Measurements from ENCODE around the gene PIP4K2C.

DNA sequence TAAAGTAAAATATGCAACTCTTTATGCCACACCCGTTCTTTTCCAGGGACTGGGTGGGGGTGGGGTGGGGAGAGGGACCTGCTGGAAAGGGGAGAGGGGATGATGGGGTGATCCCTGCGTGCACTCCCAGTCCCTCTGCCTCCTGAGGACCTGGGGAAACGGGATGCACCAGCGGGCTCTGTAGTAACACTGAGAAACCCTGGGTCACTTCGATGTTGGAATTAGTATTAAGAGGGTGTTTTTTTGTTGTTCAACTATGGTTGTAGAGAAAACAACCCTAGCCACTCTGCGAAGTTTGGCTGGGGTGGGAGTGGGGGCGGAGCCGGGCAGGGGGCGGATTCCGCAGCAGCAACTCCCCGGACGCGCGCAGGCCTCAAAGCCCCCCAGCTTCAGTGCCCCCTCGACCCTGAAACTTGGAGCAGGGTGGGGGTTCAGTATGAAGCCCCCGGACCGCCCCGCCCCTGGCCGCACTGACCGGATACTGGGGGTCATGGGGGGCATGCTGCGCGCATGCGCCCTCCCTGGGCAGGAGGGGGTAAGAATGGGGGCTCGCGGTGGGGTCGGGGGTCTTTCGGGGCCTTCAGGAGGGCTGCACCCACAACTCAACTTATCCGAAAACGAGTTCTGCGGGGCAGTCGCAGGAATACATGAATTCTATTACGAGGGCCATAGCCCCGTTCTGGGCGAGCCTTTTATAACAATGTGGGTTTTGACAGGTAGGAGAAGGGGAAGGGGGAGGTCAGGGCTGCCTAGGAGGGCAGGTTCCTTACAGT, 19.0 kb downstream of the PIP4K2C start:
- TF ChIP-seq, protein P1, sequence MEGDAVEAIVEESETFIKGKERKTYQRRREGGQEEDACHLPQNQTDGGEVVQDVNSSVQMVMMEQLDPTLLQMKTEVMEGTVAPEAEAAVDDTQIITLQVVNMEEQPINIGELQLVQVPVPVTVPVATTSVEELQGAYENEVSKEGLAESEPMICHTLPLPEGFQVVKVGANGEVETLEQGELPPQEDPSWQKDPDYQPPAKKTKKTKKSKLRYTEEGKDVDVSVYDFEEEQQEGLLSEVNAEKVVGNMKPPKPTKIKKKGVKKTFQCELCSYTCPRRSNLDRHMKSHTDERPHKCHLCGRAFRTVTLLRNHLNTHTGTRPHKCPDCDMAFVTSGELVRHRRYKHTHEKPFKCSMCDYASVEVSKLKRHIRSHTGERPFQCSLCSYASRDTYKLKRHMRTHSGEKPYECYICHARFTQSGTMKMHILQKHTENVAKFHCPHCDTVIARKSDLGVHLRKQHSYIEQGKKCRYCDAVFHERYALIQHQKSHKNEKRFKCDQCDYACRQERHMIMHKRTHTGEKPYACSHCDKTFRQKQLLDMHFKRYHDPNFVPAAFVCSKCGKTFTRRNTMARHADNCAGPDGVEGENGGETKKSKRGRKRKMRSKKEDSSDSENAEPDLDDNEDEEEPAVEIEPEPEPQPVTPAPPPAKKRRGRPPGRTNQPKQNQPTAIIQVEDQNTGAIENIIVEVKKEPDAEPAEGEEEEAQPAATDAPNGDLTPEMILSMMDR (IDR thresholded peaks at IDR 0.05): no peak
- no peak for TF ChIP-seq POLR2A (IDR thresholded peaks at IDR 0.05)
